Measurements from ENCODE around the gene KCNK16. TPM values are rescaled to one million over a fixed set of nuclear protein-coding genes. Genes with fewer than 3 reads are reported as not detected.

Gene KCNK16
- total RNA-seq: not detected in 2 replicates

DNA sequence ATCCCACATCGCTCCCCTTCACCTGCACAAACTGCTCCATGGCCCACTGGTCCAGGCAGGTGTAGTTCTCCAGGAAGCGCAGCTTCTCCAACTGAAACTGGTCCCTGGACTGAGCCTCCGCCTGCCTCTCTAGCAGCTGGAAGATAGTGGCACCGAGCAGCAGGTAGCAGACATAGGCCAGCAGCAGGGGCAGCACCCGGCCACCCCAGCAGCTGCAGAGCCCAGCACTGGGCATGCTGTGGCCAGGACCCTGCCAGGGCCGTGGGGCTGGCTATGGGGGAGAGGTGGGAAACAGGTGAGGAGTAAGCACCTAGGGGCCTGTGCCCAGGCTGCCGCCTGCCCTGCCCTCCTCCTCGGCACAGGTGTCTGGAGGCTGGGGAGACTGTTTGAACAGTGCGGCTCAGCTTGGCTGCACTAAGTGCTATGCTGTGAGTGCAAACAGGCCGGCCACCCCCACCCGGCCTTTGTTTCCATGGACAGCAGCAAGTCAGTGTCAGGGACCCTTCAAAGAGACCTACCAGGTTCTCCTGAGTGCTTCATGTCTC is at the start of gene KCNK16:
KCNK16 (minus strand) TSS at position 397 of the 545 bp plus-strand sequence; CDS start at position 235, 162 bp downstream.
- H3K4me3 ChIP-seq (ENCODE audit: low read depth, low read length): no peak within 1 kb of the TSS
- no peaks in the 10 kb centered on the region for H3K27me3 ChIP-seq (ENCODE audit: control insufficient read depth, insufficient read depth, low read length)
- no peak for DNase-seq (ENCODE audit: low read depth)
- TF ChIP-seq, protein P1, sequence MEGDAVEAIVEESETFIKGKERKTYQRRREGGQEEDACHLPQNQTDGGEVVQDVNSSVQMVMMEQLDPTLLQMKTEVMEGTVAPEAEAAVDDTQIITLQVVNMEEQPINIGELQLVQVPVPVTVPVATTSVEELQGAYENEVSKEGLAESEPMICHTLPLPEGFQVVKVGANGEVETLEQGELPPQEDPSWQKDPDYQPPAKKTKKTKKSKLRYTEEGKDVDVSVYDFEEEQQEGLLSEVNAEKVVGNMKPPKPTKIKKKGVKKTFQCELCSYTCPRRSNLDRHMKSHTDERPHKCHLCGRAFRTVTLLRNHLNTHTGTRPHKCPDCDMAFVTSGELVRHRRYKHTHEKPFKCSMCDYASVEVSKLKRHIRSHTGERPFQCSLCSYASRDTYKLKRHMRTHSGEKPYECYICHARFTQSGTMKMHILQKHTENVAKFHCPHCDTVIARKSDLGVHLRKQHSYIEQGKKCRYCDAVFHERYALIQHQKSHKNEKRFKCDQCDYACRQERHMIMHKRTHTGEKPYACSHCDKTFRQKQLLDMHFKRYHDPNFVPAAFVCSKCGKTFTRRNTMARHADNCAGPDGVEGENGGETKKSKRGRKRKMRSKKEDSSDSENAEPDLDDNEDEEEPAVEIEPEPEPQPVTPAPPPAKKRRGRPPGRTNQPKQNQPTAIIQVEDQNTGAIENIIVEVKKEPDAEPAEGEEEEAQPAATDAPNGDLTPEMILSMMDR (IDR thresholded peaks at IDR 0.05; ENCODE audit: insufficient read depth, low read length, poor library complexity, severe bottlenecking): no peak
- no peaks in the 10 kb centered on the region for H3K36me3 ChIP-seq (ENCODE audit: control insufficient read depth, insufficient read depth, low read length)

DNA sequence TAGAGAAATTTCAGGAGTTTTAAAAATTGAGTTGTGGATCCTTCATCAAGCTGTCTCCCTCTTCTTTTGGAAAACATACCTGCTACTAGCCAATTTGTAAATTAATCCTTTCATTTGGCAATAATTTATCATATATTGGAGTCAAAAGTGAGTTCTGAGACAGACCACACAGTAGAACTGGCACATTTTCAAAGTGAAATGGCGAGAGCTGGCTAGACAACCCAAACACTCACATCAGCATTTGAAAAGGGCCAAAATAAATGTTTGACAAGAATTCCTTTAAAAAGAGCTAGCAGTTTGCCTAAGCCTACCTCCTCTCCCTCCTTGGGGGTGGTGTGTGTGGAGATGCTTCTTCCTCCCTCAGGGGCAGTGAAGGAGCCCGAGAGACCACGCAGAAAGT is 47.9 kb upstream of the KCNK16 start:
- no peak for DNase-seq (ENCODE audit: low read depth)

DNA sequence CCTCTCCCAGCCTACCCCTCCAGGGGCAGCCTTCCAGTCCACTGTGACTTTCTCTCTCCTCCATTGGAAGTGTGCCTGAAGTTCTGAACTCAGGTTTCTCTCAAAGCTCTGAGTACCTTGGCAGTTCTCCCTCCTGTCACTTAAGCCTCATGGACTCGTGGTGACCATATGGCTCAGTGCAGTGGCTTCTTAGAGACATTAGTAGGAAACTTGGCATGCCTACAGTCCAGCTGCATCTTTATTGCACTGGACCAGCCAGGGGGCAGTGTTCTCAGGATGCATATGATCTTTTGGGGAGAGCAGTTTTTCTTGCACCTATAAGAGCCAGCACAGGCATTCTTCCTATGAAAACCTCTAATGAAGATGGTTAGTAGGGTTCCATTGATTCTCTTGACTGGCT is 47.5 kb upstream of the KCNK16 start:
- H3K4me3 ChIP-seq (ENCODE audit: low read depth, low read length): no peak overlapping the region
- TF ChIP-seq, protein P1 (IDR thresholded peaks at IDR 0.05; ENCODE audit: insufficient read depth, low read length, poor library complexity, severe bottlenecking): peak; percentile 3
- no peaks in the 10 kb centered on the region for H3K36me3 ChIP-seq (ENCODE audit: control insufficient read depth, insufficient read depth, low read length)
- H3K27me3 ChIP-seq (ENCODE audit: control insufficient read depth, insufficient read depth, low read length): no peaks in the 10 kb centered on the region
- no peak for DNase-seq (ENCODE audit: low read depth)

More for the DNA sequence above, 47.9 kb upstream of the KCNK16 start:
- H3K36me3 ChIP-seq (ENCODE audit: control insufficient read depth, insufficient read depth, low read length): no peaks in the 10 kb centered on the region
- no peaks in the 10 kb centered on the region for H3K27me3 ChIP-seq (ENCODE audit: control insufficient read depth, insufficient read depth, low read length)
- no peak overlapping the region for H3K4me3 ChIP-seq (ENCODE audit: low read depth, low read length)
- TF ChIP-seq, protein P1 (IDR thresholded peaks at IDR 0.05; ENCODE audit: insufficient read depth, low read length, poor library complexity, severe bottlenecking): no peak

DNA sequence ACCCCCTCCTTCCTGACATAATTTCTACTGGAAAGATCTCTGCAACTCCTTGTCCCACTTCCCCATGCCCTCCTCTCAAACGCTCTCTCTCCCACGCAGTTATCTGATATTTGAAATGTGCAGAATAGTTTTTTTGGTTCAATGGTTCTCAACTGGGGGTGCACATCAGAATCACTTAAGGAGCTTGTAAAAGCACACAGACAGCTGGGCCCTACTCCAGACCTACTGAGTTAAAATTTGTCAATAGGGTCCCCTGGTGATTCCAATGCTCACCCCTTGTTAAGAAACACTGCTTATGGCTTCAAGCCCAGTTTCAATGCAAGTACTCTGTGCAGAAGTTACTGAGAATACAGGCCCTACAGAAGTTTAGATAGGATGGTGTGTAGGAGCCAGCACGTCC is 45.2 kb upstream of the KCNK16 start:
- H3K27me3 ChIP-seq (ENCODE audit: control insufficient read depth, insufficient read depth, low read length): no peaks in the 10 kb centered on the region
- H3K36me3 ChIP-seq (ENCODE audit: control insufficient read depth, insufficient read depth, low read length): no peaks in the 10 kb centered on the region
- no peak for DNase-seq (ENCODE audit: low read depth)
- TF ChIP-seq, protein P1 (IDR thresholded peaks at IDR 0.05; ENCODE audit: insufficient read depth, low read length, poor library complexity, severe bottlenecking): no peak
- H3K4me3 ChIP-seq (ENCODE audit: low read depth, low read length): no peak overlapping the region

DNA sequence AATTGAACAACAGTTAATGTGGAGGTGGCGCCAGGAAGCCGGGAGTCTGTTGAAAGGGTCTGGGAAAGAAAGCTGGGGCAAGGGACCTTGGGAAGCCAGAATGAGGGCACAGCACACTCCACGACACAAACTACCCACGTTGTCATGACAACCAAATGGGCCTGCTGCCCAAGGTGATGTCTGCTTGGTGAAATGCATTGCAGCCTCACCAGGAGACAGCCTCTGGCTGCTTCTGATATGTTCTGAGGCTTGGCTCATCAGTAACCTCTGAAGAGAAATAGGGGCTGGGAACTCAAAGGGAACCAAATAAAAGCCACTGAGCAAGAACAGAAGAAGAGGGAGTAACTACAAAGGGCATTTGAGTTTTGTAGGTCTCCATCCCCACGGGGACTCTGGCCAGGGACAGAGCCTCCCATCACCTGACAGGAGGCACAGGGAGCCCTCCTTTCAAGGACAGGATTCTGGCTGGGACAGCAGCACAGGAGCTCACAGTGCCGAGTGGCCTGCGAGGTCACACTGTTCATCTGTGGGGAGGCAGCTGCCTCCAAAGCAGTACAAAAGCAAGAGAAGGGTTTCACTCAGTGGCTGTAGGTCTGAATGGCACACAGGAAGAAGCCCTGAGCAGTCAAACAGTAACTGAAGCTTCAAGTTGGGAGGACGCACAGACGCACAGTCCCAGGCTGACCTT is 44.6 kb upstream of the KCNK16 start:
- no peaks in the 10 kb centered on the region for H3K36me3 ChIP-seq (ENCODE audit: control insufficient read depth, insufficient read depth, low read length)
- TF ChIP-seq, protein P1 (IDR thresholded peaks at IDR 0.05; ENCODE audit: insufficient read depth, low read length, poor library complexity, severe bottlenecking): no peak
- no peak for DNase-seq (ENCODE audit: low read depth)
- H3K4me3 ChIP-seq (ENCODE audit: low read depth, low read length): no peak overlapping the region
- no peaks in the 10 kb centered on the region for H3K27me3 ChIP-seq (ENCODE audit: control insufficient read depth, insufficient read depth, low read length)
